Neural progenitor cell (in vitro differentiated cells): Measurements from ENCODE around the gene CCNB1IP1. TPM values are rescaled to one million over a fixed set of nuclear protein-coding genes. Genes with fewer than 3 reads are reported as not detected.

ENCODE experiments used
- DNase-seq: peaks from one replicate; pipeline ENCODE4 v3.0.0-alpha.2; 2016; ENCODE audit warnings: low spot score
- H2AFZ ChIP-seq: fragments of 200-600 bp; sonication (generic); replicated peaks from 2 replicates; pipeline ENCODE4 v1.6.1; 2016; ENCODE audit warnings: antibody characterized with exemption
- H3F3A ChIP-seq: fragments of 200-600 bp; sonication (generic); 2 replicates; pipeline ENCODE4 v1.6.1; 2016; ENCODE audit warnings: antibody characterized with exemption, low read depth
- H3K27ac ChIP-seq: fragments of 200-600 bp; sonication (generic); 2 replicates; pipeline ENCODE4 v1.5.1; 2016; ENCODE audit warnings: mild to moderate bottlenecking
- H3K27me3 ChIP-seq: fragments of 200-600 bp; sonication (generic); 2 replicates; pipeline ENCODE4 v1.6.1; 2016; ENCODE audit warnings: mild to moderate bottlenecking, moderate library complexity
- H3K36me3 ChIP-seq: fragments of 200-600 bp; sonication (generic); 2 replicates; pipeline ENCODE4 v1.5.1; 2016
- H3K4me1 ChIP-seq: fragments of 200-600 bp; sonication (generic); 2 replicates; pipeline ENCODE4 v1.6.1; 2016; ENCODE audit warnings: mixed run types
- H3K4me2 ChIP-seq: fragments of 200-600 bp; sonication (generic); 2 replicates; pipeline ENCODE4 v1.6.1; 2016
- H3K4me3 ChIP-seq: fragments of 200-600 bp; sonication (generic); 2 replicates; pipeline ENCODE4 v1.5.1; 2016
- H3K79me2 ChIP-seq: fragments of 200-600 bp; sonication (generic); 2 replicates; pipeline ENCODE4 v1.6.1; 2016; ENCODE audit warnings: low read depth
- H3K9ac ChIP-seq: fragments of 200-600 bp; sonication (generic); 2 replicates; pipeline ENCODE4 v1.6.1; 2016
- H3K9me3 ChIP-seq: fragments of 200-600 bp; sonication (generic); 2 replicates; pipeline ENCODE4 v1.5.1; 2016; ENCODE audit warnings: low read depth
- H4K20me1 ChIP-seq: fragments of 200-600 bp; sonication (generic); 2 replicates; pipeline ENCODE4 v1.6.1; 2016; ENCODE audit warnings: low read depth
- H3K27ac Mint-ChIP-seq: 3 replicates; pipeline ENCODE4 v1.8.0; 2021; ENCODE audit warnings: mixed read lengths
- H3K27me3 Mint-ChIP-seq: 2 replicates; pipeline ENCODE4 v1.8.0; 2022; ENCODE audit warnings: low read depth, mild to moderate bottlenecking, inconsistent platforms, moderate library complexity, mixed read lengths; ENCODE audit not compliant: insufficient read depth
- H3K36me3 Mint-ChIP-seq: 3 replicates; pipeline ENCODE4 v1.8.0; 2021; ENCODE audit warnings: mixed read lengths
- H3K4me1 Mint-ChIP-seq: 3 replicates; pipeline ENCODE4 v1.8.0; 2021; ENCODE audit warnings: mixed read lengths
- H3K4me3 Mint-ChIP-seq: 3 replicates; pipeline ENCODE4 v1.8.0; 2021; ENCODE audit warnings: mild to moderate bottlenecking, moderate library complexity, mixed read lengths
- H3K9me3 Mint-ChIP-seq: 3 replicates; pipeline ENCODE4 v1.8.0; 2020; ENCODE audit warnings: mixed read lengths
- CTCF ChIP-seq: fragments of 200-600 bp; sonication (generic); IDR thresholded peaks from 2 replicates; pipeline ENCODE4 v1.5.1; 2017; ENCODE audit warnings: antibody characterized with exemption, mild to moderate bottlenecking
- EZH2 ChIP-seq: fragments of 200-600 bp; sonication (generic); IDR thresholded peaks from 2 replicates; pipeline ENCODE4 v1.6.1; 2017; ENCODE audit warnings: antibody characterized with exemption, mild to moderate bottlenecking, moderate library complexity
- EZH2phosphoT487 ChIP-seq: fragments of 200-600 bp; sonication (generic); IDR thresholded peaks from 2 replicates; pipeline ENCODE4 v1.6.1; 2017; ENCODE audit warnings: antibody characterized with exemption
- total RNA-seq: library from RNA; depleted of rRNA; stranded (reverse); fragments of >200 nt; gene quantifications from 2 replicates; pipeline ENCODE4 v1.2.3, GENCODE V29; 2015; ENCODE audit warnings: low replicate concordance

CCNB1IP1 gene
- total RNA-seq, 1 donor from 2014 or later: 279 TPM

GRCh38 chr14:20331053-20331613, 1.9 kb downstream of the CCNB1IP1 start:
- Histone ChIP-seq H4K20me1 (peaks cover 54% of the 10 kb centered on the region), H3K4me3 (peak overlapping the region; percentile 85), H2AFZ (no peak overlapping the region), H3K27me3 (no peaks in the 10 kb centered on the region), H3K9me3 (no peaks in the 10 kb centered on the region), H3K4me1 (peaks cover 10% of the 10 kb centered on the region), H3K9ac (no peak overlapping the region), H3F3A (peaks cover 33% of the 10 kb centered on the region), H3K79me2 (peaks cover 75% of the 10 kb centered on the region), H3K4me2 (peak overlapping the region; percentile 98), H3K27ac (no peak overlapping the region), H3K36me3 (peaks cover 9% of the 10 kb centered on the region)
- no peak for DNase-seq
- Mint-ChIP-seq H3K4me1 (peaks cover 24% of the 10 kb centered on the region), H3K27ac (no peak overlapping the region), H3K4me3 (peak overlapping the region; percentile 42), H3K27me3 (peaks cover 5% of the 10 kb centered on the region), H3K9me3 (no peaks in the 10 kb centered on the region), H3K36me3 (peaks cover 1% of the 10 kb centered on the region)
- TF ChIP-seq EZH2phosphoT487: no peak
- TF ChIP-seq EZH2: no peak
- no peak for TF ChIP-seq CTCF

- peaks cover 10% of the 10 kb centered on the region for H3K4me1 ChIP-seq
- Mint-ChIP-seq H3K27ac (no peak overlapping the region), H3K9me3 (no peaks in the 10 kb centered on the region), H3K4me3 (no peak overlapping the region), H3K4me1 (peaks cover 24% of the 10 kb centered on the region), H3K27me3 (peaks cover 5% of the 10 kb centered on the region), H3K36me3 (peaks cover 8% of the 10 kb centered on the region)
- no peak overlapping the region for H3K9ac ChIP-seq
- no peak overlapping the region for H3K4me2 ChIP-seq
- no peak overlapping the region for H3K27ac ChIP-seq
- peaks cover 33% of the 10 kb centered on the region for H3F3A ChIP-seq
- H3K36me3 ChIP-seq: peaks cover 13% of the 10 kb centered on the region
- no peak overlapping the region for H2AFZ ChIP-seq
- peaks cover 90% of the 10 kb centered on the region for H3K79me2 ChIP-seq
- H3K27me3 ChIP-seq: no peaks in the 10 kb centered on the region
- H4K20me1 ChIP-seq: peaks cover 58% of the 10 kb centered on the region
- no peak overlapping the region for H3K4me3 ChIP-seq
- no peak for DNase-seq
- TF ChIP-seq EZH2phosphoT487 (no peak), EZH2 (no peak), CTCF (no peak)
- H3K9me3 ChIP-seq: no peaks in the 10 kb centered on the region
Observed at GRCh38 chr14:20329355-20329754, 3.7 kb downstream of the CCNB1IP1 start.

GRCh38 chr14:20328705-20329104, 4.4 kb downstream of the CCNB1IP1 start:
- no peak overlapping the region for H3K4me3 ChIP-seq
- peaks cover 33% of the 10 kb centered on the region for H3F3A ChIP-seq
- H3K9me3 ChIP-seq: no peaks in the 10 kb centered on the region
- H4K20me1 ChIP-seq: peaks cover 58% of the 10 kb centered on the region
- no peak overlapping the region for H3K4me2 ChIP-seq
- H3K36me3 ChIP-seq: peaks cover 13% of the 10 kb centered on the region
- H3K27me3 ChIP-seq: no peaks in the 10 kb centered on the region
- H3K4me1 ChIP-seq: peaks cover 10% of the 10 kb centered on the region
- H3K27ac Mint-ChIP-seq: no peak overlapping the region
- peaks cover 24% of the 10 kb centered on the region for H3K4me1 Mint-ChIP-seq
- H3K27ac ChIP-seq: no peak overlapping the region
- H2AFZ ChIP-seq: no peak overlapping the region
- H3K27me3 Mint-ChIP-seq: peaks cover 5% of the 10 kb centered on the region
- DNase-seq: no peak
- no peaks in the 10 kb centered on the region for H3K9me3 Mint-ChIP-seq
- H3K79me2 ChIP-seq: peaks cover 97% of the 10 kb centered on the region
- TF ChIP-seq EZH2: no peak
- TF ChIP-seq EZH2phosphoT487: no peak
- TF ChIP-seq CTCF: no peak
- no peak overlapping the region for H3K9ac ChIP-seq
- H3K36me3 Mint-ChIP-seq: peaks cover 10% of the 10 kb centered on the region
- no peak overlapping the region for H3K4me3 Mint-ChIP-seq
